Esophagus mucosa (tissue), 1 donor: ENCODE measurements around the gene ZSCAN12. TPM values are rescaled to one million over a fixed set of nuclear protein-coding genes. Genes with fewer than 3 reads are reported as not detected.

Experiments used
- ATAC-seq: fragments of 200-7000 bp; cut with Tn5 transposase; one replicate; pipeline ENCODE4 v1.9.1; 2020
- total RNA-seq: library from RNA; stranded (reverse); gene quantifications from one replicate; pipeline ENCODE4 v1.2.4, GENCODE V29; 2023
- donor health status: DM: yes; HTN: yes; CAD: no.

ZSCAN12 gene
- total RNA-seq, 1 donor from 2014 or later = 2.5 TPM

- no peak for ATAC-seq
These were observed 46.2 kb downstream of the ZSCAN12 start for GRCh38 chr6:28353356-28353755.

- ATAC-seq = no peak
These were observed 48.0 kb downstream of the ZSCAN12 start for GRCh38 chr6:28351493-28351925.

- ATAC-seq = no peak
These were observed 48.5 kb downstream of the ZSCAN12 start for GRCh38 chr6:28351087-28351486.

GRCh38 chr6:28349892-28350737, 49.4 kb downstream of the ZSCAN12 start, which contains the start of gene ZKSCAN3:
TSS of gene ZKSCAN3 (plus strand) at chr6:28349947. CDS start at chr6:28359587, 9,640 bp downstream.
- ATAC-seq = peak; percentile 78

- ATAC-seq = no peak
These were observed 50.1 kb downstream of the ZSCAN12 start for GRCh38 chr6:28349344-28349891.

GRCh38 chr6:28347119-28347518, 52.4 kb downstream of the ZSCAN12 start:
- no peak for ATAC-seq

GRCh38 chr6:28345201-28345600, 54.3 kb downstream of the ZSCAN12 start:
- no peak for ATAC-seq

GRCh38 chr6:28343898-28344677, 55.5 kb downstream of the ZSCAN12 start:
- no peak for ATAC-seq

GRCh38 chr6:28340310-28341095, 59.0 kb downstream of the ZSCAN12 start:
- no peak for ATAC-seq

GRCh38 chr6:28337121-28337520, 62.4 kb downstream of the ZSCAN12 start:
- no peak for ATAC-seq

GRCh38 chr6:28336284-28337120, 63.0 kb downstream of the ZSCAN12 start:
- ATAC-seq = peak; percentile 43

- ATAC-seq = peak; percentile 97
These were observed 63.8 kb downstream of the ZSCAN12 start, which contains the start of gene ZSCAN31 for GRCh38 chr6:28335564-28336283. TSS of gene ZSCAN31 (minus strand) at chr6:28336148. CDS start at chr6:28329683, 6,465 bp downstream.

- no peak for ATAC-seq
These were observed 64.4 kb downstream of the ZSCAN12 start for GRCh38 chr6:28335040-28335563.

- ATAC-seq = no peak
These were observed 65.1 kb downstream of the ZSCAN12 start for GRCh38 chr6:28334286-28335039.

- ATAC-seq = no peak
These were observed 65.9 kb downstream of the ZSCAN12 start for GRCh38 chr6:28333599-28334018.

- ATAC-seq = no peak
These were observed 66.5 kb downstream of the ZSCAN12 start for GRCh38 chr6:28333047-28333446.

GRCh38 chr6:28330041-28330440, 69.5 kb downstream of the ZSCAN12 start:
- no peak for ATAC-seq
